HG03025 (cell line): Measurements from ENCODE around the gene LURAP1L.
A peak's percentile ranks its signal among the peaks of the same experiment; 100 is the strongest.

Experiments used
- ATAC-seq: cut with Tn5 transposase; IDR thresholded peaks from one replicate; pipeline ENCODE4 v1.9.1; 2021; ENCODE audit warnings: mild to moderate bottlenecking, moderate library complexity; ENCODE audit not compliant: unreplicated experiment, low FRiP score

The LURAP1L gene

DNA sequence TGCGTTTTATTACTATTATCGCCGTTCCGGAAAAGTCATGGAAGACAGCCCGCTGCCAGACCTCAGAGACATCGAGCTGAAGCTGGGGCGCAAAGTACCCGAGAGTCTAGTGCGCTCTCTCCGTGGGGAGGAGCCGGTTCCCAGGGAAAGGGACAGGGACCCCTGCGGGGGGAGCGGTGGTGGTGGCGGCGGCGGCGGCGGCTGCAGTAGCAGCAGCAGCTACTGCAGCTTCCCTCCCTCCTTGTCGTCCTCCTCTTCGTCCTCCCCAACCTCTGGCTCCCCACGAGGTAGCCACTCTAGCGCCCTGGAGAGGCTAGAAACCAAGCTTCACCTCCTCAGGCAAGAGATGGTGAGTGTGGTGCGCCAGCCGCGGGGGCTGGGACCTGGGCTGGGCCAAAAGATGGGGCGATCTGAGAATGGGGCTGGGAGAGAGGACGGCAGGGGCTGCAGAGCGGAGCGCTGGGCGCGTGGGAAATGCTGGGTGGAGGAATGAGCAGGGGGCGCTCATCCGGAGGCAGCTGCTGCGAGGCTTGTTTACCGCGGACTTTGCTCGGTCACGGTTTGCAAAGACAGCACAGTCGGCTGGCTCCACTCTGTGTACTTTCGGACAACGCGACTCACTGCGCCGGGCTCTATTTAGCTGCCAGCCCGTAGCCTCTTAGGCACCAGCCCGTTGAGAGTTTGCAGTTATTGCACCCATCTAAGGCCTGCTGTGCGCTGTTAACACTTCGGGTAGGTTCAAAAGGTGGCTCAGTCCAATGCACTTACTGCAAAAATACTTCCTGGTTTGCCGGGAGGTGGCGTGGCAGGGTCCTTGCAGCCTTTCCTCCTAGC is 1.1 kb downstream of the LURAP1L start:
- ATAC-seq = peak; percentile 84

DNA sequence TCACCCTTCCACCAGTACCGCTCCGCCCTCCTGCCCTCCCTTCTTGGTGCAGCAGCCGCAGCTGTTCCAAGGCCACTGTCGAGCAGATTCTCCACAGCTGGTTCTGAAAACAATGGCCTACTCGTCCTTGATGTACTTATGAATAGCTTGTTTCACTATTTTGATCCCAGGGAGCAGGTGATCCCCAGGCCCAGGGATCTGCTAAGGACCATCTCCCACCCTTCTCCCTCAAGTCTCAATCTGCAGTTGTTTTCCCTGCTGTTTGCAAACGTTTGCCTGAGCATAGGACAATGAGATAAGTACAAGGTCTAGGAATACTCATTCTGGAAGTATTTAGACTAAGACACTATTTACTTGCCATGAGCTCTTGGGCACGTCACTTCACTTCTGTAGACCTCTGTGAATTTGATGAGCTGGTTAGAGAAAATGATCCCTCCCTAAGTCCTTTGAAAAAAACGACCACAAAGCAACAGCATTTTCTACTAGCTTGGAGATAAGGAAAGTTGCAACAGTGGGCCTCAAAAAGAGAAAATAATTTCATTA is 1.8 kb downstream of the LURAP1L start:
- no peak for ATAC-seq

DNA sequence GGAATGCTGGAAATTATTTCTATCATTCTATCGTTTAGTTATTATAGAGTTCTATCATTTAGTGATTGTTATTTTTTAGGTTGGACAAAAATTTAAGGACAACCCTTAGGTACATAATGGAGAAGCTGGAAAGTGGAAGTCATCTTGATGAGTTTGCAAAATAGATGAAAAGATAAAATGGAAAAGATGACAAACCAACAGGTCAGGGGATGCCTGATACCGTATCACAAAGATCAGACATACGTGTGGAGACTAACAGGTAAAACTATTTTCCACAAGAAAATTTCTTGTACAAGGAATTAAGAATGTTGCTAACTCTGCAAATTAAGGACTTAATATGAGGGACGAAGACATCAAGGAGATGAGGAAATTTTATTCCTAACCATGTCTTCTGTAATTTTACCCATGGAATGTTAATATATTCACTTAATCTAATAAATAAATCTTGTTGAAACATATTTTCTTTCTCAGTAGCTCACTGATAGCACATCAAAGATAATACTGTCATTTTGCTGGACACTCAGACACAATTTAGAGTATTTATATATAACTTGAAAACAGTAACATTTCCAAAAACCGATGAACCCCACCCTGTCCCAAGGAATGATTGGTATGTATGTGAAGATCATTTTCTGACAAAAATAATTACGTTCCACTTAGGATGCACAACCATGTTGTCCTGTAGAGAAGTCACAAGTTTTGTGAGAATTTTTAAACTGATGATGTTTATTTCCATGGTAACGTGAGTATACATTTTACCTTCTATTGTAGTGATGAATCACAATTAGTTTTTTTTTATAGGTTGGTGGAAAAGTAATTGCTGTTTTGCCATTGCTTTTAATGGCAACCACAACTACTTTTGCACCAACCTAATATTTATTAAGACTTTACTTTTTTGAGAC is 2.6 kb downstream of the LURAP1L start:
- no peak for ATAC-seq

DNA sequence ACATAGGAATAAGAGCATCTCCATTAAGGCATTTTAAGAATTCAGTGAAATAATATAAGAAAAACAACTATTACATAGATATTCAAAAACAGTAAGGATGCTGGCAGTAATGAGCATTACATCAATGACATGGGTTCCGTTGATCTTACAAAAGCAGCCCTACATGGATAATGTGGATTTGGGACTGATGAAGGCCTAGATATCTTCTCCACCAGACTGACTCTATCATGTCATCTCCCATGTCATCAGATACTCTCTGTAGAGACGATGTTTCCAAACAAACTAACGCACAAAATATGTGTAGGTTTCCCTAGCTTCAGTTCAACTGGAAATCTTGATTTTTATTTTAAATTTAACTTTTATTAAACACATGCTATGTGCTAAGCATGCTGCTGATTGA is 3.6 kb downstream of the LURAP1L start:
- no peak for ATAC-seq

DNA sequence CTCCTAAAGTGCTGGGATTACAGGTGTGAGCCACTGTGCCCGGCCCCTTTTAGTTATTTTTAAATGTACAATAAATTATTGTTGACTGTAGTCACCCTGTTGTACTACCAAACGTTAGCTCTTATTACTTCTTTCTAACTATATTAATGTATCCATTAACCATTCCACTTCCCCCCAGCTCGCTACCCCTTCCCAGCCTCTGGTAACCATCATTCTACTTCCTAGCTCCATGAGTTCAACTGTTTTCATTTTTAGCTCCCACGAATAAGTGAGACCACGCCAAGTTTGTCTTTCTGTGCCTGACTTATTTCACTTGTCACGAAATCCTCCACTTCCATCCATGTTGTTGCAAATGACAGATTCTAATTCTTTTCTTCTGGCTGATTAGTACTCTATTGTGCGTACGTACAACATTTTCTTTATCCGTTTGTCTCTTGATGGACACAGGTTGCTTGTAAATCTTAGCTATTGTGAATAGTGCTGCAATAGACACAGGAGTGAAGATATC is 6.5 kb downstream of the LURAP1L start:
- no peak for ATAC-seq

DNA sequence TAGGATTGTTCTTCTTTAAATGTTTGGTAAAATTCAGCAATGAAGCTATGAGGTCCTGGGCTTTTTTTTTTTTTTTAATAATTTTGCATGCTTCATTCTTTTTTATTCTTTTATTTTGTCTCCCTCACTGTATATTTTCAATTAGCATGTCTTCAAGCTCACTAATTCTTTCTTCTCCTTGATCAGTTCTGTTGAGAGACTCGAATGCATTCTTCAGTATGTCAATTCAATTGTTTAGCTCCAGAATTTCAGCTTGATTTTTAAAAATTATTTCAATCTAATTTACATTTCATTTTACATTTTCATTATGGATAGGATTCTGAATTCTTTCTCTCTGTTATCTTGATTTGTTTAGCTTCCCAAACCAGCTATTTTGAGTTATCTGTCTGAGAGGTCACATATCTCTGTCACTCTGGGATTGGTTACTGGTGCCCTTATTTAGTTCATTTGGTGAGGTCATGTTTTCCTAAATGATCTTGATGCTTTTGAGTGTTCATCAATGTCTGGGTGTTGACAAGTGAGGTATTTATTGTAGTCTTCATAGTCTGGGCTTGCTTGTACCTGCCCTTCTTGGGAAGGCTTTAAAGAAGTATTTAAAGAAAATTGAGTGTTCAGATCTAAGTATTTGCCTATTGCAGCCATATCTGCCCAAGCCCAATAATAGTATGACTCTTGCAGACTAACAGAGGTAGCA is 9.1 kb downstream of the LURAP1L start:
- ATAC-seq = no peak

DNA sequence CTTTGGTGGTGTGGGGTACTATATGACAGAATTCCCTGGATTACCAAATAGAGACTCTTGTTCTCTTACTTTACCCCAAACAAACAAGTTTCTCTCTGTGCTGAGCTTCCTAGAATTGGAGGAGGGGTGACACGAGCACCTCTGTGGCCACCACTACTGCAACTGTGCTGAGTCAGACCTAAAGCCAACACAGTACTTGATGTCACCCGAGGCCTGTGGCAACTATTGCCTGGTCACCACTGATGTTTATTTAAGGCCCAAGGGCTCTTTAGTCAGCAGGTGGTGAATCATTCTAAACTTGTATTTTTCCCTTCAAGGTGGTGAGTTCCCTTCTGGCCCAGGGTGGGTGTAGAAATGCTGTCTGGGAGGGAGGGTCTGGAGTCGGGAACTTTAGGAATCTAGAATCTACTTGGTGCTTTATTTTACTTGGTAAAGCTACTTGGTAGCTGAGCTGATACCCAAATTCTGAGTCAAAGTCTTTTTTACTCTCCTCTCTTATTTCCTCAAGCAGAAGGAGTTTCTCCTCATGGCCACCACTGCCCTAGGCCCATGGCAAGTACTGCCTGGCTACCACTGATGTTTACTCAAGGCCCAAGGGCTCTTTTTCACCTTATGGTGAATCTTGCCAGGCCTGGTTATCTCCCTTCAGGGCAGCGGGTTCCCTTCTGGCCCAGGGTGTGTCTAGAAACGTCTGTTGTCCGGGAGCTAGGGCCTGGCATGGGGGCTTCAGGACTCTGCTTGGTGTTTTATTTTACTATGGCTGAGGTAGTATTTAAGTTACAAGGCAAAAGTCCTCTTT is 9.8 kb downstream of the LURAP1L start:
- ATAC-seq = no peak

DNA sequence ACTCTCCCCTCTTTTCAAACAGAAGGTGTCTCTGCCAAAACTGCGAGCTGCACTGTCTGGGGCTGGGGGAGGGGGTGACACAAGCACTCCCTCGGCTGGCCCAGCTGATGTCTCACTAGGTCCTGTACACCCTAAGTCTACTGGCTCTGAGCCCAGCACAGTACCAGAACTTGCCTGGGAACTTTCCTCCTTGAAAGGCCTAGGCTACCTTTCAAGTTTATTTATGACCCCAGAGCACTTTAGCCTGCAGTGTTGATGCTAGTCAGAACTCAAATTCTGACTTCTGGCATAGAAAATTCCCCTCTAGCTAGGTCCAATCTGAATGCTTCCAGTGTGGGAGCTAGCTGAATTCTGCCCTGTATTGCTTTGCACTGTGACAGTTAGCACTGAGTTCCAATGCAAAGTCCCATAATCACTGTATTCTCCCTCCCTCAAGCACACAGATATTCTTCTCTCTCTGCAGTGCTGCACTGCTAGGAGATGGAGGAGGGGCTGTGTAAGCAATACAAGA is 10.5 kb downstream of the LURAP1L start:
- ATAC-seq = no peak

DNA sequence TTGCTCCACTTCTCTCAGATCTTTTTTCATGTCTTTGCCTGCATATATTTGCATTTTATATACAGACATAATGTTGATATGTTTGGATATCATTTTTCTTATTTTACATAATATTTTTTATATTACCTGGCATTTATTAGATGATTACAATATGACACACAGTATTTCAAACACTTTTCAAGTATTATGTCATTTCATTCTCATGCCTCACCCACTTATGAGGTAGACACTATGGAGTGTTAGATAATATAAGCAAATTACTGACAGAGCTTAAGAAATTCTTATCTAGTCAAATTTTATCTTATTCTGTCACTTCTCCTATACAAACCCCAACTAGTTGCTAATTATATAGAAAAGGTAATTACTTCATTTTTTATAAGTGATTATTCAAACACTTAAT is 11.1 kb downstream of the LURAP1L start:
- ATAC-seq = no peak

DNA sequence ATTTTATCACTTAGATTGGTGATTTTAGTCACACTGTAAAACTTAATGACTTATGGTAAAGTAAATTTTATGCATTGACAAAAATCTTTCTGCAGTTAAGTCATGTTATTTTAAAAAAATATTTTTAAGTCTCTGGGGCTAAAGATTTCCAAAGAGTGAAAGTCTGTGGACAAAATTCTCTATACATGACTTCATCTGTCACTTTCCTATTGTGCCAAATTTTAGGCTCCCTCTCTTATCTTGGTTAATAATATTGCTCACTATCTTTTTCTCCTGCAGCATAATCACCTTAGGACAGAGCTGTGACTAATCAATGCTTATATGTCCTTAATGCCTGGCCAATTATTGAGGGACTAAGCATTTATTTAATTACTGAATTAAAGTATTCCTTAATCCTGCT is 15.2 kb downstream of the LURAP1L start:
- ATAC-seq = no peak

DNA sequence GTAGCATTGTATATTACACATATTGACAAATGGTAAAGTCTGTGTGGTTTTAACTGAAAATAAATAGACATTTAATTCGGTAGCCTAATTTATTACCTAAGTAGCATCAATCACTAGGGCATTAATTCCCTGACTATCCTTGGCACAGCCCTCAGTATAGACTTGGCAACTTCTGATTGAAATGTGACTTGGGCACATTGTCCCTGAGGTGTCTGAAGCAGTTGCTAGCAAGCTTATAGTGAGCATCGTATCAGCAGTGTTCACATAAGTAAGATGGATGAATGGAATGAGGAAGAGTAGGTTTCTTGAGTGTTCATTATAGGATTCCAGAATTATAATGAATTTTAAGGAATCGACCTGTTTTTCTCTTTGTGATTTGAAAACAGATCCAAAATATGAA is 16.1 kb downstream of the LURAP1L start:
- ATAC-seq = no peak

DNA sequence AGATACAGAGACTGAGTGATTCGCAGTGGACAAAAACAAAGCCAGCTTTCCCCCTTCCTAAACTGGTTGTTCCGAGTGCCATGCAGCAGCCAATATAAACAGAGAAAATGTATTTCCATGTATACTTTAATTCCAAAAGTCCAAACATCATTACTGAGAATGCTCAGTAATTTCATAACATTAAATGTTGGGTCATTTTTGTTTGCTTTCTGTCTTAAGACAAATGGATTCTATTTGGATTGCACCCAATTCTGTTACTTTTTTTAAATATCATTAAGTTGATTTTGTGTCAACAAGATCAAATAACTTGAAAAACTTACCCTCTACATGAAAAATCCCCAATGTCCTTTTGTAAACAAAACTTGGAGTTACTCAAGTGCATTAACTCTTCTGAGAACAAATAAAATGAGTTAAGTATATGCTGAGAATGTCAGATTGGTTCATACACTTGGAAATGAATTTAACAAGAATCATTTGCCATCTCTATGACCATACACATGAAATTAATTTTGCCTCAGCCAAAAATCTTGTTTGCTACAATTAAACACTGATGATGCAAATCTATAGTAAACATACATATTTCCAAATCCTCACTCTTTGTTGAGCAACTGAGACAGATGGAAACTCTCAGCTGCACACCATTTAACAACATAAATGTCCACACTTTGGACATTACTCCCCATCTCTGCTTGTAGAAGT is 19.4 kb downstream of the LURAP1L start:
- no peak for ATAC-seq

DNA sequence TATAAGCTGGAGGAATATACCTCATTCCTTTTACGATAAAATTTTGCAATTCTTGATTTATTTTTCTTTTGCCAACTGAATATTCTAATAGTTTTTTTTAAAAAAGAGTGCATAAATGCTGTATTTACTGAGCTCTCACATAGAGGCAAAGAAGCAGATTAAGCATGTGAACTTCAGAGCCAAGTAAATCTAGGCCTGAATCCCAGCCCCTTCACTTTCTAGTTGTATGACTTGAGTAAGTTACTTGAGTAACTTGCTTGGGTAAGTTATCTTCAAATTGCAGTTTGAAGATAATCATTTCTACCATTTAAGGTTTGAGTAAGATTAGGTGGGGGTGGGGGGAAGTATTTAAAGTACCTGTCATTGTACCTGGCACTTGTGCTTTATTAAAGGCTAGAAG is 21.8 kb downstream of the LURAP1L start:
- no peak for ATAC-seq

DNA sequence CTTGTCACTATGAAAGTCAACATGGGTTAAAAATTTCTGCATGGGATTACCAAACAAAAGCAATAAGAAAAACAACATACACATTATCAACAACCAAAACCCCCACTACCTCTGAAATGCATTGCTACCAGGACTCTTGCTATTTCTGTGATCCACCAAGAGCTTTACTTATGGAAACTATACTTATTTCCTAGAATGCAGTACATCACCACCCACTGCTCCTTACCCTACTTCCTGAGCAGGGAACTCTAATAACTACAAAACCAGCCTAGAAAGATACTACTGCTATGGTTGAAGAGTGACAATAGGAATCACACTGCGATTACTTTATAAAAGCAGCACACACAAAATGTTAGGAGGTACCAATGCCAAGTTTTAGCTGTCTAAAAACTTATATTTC is 22.2 kb downstream of the LURAP1L start:
- ATAC-seq = no peak

DNA sequence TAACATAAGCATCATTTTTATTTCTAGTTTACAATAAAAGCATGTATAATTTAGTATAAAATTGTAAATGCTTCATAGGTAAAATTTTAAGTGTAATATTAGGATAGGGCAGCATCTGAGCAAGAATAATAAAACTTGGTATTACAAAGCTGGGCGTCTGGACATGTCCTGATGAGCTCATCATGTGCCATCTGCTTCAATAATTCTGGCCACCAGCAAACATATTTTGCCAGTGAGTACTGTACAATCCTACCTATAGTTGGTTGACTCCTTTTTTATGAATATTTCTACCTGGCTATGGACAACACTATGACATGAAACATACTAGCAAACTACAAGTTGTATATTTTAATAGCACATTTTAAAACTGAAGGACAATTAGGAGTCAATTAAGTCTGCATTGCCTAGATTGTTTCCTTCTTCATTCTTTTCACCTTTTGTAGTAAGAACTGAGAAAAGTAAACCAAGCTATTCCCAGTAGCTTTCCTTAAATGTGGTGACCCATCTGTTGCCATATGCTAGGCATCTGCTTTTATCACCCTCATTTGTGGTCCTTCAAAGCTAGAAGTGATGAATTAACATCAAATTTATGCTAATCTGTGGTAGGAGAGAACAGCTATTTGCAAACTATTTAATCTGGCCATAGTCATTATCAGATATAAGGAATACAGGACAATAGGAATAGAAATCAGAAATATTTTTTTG is 23.4 kb downstream of the LURAP1L start:
- ATAC-seq = no peak

DNA sequence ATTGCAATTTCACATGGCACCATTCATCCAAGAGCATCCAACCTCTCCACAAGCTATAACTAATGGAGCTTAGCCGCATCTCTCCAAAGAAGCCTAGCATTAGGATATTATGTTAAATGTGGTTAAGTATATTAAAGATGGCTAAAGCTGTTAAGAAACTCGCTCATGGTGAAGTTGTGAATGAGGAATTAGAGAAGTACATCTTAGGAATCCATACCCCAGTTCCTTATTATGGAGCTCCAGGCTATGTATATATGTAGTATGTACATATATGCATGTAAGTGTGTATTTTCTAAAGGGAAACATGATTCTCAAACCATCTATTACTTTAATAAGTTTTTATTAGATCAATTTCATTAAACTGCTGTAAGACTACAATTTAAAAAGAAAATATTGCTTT is 26.4 kb downstream of the LURAP1L start:
- no peak for ATAC-seq

DNA sequence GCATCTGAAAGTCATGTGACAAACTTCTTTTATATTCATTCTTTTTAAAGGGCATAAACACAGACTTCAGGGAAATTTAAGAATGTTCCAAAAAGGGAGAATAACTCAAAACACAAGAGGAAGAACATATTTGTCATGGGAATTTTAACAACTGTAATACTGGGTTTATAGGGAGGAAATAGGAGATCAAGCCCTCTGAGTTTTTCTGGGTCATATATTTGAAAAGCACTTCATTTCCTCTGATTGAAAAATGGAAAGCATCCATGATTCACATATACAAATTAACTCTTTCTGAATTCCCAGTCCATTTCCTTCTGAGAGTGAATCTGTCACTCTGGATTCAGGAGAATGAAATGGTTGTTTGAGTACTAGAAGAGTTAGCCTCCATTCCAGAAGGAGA is 26.8 kb downstream of the LURAP1L start:
- ATAC-seq = no peak

DNA sequence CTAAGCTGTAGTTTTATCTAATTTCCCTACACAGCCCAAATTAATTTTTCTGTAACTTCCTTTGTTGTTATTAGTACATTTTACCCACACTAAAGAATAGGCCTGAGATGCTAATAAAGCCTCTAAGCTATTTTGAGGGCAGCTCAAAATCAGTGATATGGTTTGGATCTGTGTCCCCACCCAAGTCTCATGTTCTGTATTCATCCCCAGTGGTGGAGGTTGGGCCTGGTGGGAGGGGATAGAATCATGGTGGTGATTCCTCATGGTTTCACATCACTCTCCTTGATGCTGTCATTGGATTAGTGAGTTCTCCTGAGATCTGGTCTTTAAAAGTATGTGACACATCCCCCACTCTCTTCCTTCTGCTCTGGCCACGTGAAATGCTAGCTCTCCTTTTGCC is 27.3 kb downstream of the LURAP1L start:
- ATAC-seq = no peak
